ENCODE data around the gene FTHL17.

FTHL17 gene

GRCh38 chrX:31071725-31072124 is at the start of gene FTHL17:
TSS of gene FTHL17 (minus strand) at chrX:31072041. CDS start at chrX:31071953, 88 bp downstream.
- no peak for DNase-seq

GRCh38 chrX:31117266-31117665 is 45.4 kb upstream of the FTHL17 start:
- no peak for DNase-seq

DNA sequence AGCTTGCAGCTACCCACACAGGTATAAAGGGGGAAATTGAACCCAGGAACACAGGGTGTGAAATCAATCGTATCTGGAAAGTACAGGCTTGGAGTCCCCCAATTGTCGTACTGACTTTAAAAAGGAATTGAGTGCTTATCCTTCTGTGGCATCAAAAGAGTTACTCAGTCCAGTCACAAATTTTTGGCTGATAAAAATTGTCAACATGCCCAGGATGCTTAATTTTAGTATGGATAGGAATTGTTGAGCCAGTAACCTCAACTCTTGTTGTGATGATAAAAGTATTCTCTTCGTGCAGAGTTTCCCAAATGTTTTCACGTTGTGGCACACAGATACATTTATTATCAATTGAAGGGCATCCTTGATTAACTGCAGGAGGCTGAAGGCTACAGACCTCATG is 43.6 kb upstream of the FTHL17 start:
- DNase-seq = no peak

DNA sequence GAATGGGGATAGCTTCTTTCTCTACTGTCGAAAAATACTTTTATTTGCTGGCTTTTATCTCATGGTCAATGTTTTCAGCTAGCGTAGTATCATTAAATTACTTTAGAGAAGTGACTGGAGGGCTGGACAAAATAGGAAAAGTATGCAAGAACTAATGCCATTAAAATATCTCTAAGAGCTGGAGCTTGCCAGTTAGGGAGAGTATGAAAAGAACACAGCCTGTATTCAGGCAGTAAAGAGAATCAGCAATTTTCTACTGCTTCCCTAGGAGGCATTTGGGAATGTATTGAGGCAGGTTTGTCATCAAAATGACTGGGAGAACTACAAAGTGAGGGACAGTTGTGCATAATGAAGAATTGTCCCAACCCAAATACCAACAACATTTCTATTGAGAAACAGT is 43.0 kb upstream of the FTHL17 start:
- no peak for DNase-seq

DNA sequence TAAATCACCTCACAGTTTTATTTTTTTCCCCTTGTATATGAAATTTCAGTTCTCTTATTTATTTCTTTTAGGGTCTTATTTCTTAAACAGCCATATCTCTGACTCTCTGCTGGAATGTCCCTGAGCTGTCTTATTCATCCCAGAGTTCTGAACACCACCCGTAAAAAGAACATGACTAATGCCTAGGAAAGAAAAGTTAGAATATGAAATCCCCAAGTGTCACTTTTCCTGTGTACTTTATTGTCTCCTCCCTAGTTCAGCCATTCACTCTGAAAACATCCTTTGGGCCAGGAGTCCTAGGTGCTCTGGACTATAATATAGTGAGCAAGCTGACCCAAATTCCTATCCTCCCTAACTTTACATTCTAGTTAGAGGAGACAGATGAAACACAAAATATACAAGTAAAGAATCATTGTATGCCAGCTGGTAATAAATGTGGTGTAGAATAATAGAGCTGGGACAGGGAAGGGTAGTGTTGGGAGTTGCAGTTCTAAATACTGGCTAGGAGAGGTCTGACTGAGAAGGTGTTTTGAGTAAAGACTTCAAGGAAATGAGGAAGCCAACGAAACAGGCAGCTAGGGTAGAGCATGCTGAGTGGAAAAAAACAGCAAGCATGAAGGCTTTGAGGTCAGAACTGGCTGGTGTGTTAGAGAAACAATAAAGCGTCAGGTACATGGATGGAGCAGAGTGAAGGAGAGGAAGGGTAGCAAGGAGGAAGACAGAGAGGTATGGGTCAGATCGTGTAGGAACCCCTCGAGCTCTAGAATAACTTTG is 40.6 kb upstream of the FTHL17 start:
- DNase-seq = no peak

GRCh38 chrX:31110657-31111056 is 38.8 kb upstream of the FTHL17 start:
- no peak for DNase-seq

- DNase-seq = no peak
Observed at GRCh38 chrX:31099536-31100090, 27.8 kb upstream of the FTHL17 start.

GRCh38 chrX:31098079-31098478 is 26.2 kb upstream of the FTHL17 start:
- no peak for DNase-seq

DNA sequence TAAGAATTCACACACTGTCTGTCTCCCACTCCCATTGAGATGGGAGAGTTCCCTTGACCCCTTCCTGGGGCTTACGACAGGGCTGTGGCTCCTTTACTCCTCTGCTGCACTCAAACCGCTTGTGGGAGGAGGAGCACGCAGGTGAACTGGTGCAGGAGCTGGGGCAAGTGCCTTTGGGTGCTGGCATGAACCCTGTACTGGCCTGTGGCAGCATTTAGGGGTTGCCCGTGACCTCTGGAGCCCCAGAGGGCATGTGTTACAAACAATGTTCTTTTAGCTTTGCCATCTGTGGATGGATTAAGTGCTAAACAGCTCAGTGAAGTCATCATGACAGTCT is 21.8 kb upstream of the FTHL17 start:
- DNase-seq = no peak

GRCh38 chrX:31092970-31093638 is 21.3 kb upstream of the FTHL17 start:
- no peak for DNase-seq

DNA sequence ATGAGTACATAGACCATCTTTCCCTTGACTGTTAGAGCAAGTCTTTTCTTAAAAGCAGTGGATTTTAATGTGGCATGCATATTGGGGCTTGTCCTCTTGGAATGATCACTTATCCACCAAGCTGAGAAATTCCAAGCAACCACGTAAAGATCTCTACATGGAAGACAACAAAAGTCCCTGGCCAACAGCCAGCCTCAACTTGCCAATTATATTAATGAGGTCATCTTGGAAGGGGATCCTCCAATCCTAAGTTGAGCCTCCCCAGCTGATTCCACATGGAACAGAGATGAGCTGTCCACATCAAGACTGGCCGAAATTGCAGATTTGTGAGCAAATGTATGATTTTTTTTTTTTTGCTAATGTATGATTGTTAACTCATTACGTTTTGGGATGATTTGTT is 20.6 kb upstream of the FTHL17 start:
- no peak for DNase-seq

DNA sequence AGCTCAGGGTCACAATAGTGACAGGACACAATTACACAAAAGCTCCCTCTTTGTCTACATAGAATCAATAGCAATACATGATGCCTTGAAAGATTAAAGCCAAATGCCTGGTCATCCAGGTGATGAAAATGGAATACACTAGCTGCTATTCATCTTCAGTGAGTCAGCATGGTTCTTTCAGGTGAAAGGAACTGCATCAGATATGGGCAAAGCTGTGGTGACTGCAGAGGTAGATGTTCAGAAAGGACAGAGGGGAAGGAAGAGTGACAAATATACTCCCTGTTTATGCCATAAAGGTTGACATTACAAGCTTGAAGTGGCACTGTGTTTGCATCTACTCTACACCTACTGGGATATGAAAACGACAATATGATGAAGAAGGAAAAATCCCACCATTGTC is 20.0 kb upstream of the FTHL17 start:
- DNase-seq = no peak

- no peak for DNase-seq
Observed at GRCh38 chrX:31074522-31074921, 2.7 kb upstream of the FTHL17 start.

DNA sequence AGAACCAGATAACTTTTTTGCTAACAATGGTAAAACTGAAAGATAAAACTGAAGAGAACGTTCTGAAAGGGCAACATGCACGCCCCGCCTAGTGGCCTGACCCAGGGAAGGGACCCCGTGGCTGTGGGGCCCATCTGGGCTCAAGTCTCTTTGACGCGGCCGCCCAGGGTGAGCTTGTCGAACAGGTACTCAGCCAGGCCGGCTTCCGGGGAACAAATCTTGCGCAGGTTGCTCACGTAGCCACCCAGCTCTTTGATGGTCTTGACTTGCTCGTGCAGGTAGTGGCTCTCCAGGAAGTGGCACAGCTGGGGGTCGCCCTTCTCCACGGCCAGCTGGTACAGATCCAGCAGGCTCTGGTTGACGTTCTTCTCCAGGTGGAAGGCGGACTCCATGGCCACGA is 579 bp downstream of the FTHL17 start:
- no peak for DNase-seq

- no peak for DNase-seq
Observed at GRCh38 chrX:31070057-31070468, 1.8 kb downstream of the FTHL17 start.

DNA sequence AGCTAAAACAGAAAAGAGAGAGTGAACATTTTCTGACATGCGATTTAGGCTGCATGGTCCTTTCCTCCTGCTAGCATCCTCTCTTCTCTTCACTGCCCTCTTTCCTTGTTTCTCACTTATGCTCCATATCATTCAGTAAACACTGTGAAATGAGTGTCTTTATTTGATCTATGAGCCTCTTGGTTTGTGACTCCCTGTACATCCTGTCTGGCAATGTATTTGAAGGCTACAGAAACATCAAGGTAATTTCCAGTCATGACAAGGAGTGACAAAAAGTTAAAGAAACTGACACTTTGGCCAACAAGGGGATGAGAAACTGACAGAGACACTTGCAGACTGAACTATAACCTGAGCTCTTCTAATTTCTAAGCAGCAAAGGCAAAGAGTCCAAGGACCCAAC is 8.7 kb downstream of the FTHL17 start:
- DNase-seq = no peak

- no peak for DNase-seq
Observed at GRCh38 chrX:31061091-31061490, 10.8 kb downstream of the FTHL17 start.

DNA sequence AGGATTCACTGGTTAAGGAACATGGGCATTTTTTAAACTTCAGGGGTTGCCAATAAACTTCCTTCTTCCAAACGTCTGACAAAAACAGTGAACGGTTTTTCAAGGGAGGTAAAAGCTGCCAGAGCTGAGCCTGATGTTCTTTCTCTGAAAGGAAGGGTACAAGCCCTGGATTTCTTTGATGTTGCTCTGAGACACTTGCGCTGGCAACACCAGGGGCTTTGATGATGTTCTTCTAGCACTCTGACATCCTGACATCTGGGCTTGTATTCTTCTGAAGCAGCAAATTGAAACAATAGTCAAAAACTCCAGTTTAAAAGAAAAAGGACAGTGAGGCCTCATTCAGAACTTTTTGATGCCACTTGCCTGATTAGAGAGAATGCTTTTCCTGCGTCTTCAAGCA is 11.8 kb downstream of the FTHL17 start:
- no peak for DNase-seq

- DNase-seq = no peak
Observed at GRCh38 chrX:31058284-31058683, 13.6 kb downstream of the FTHL17 start.

GRCh38 chrX:31057691-31058090 is 14.2 kb downstream of the FTHL17 start:
- no peak for DNase-seq

- DNase-seq = no peak
Observed at GRCh38 chrX:31057291-31057690, 14.6 kb downstream of the FTHL17 start.

DNA sequence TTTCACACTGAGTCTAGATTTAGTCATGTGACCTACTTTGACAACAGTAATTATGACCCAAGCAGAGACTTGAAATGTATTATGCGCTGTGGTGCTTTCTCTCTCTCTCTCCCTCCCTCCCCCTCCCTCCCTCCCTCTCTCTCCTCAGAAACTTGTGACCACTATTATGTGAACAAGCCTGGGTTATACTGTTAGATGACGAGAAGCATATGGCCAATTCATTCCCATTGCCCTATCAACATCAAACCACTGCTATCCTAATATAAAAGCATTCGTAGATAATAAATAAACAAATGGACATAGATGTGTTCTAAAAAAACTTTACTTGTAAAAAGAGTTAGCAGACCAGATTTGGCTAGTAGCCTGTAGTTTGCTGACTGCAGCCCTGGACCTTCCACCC is 18.2 kb downstream of the FTHL17 start:
- DNase-seq = no peak

GRCh38 chrX:31039327-31039711 is 32.5 kb downstream of the FTHL17 start:
- no peak for DNase-seq

- DNase-seq = peak in 1 of 2 donors; percentile 5
Observed at GRCh38 chrX:31038575-31039326, 33.1 kb downstream of the FTHL17 start.

Data from activated CD4-positive, alpha-beta T cell treated with anti-CD3 and anti-CD28 coated beads for 4 hours (primary cell).